Lower leg skin (tissue), 4 donors: Measurements from ENCODE around the gene FBXL14. TPM values are rescaled to one million over a fixed set of nuclear protein-coding genes. Genes with fewer than 3 reads are reported as not detected.

ENCODE experiments used
- DNase-seq, 2 donors: peaks; one replicate each; pipeline ENCODE4 v3.0.0-alpha.2; 2019; ENCODE audit warnings: low spot score in 2 of 2
- H3K4me3 ChIP-seq: fragments of 200-600 bp; sonication (generic); 2 replicates; pipeline ENCODE4 v1.5.1; 2017; ENCODE audit warnings: mild to moderate bottlenecking, low read depth; ENCODE audit not compliant: poor library complexity, severe bottlenecking
- CTCF ChIP-seq, 3 donors: fragments of 450-650 bp; IDR thresholded peaks; one replicate each; pipeline ENCODE4 v1.5.1; 2016; ENCODE audit warnings: antibody characterized with exemption in 3 of 3, mild to moderate bottlenecking in 3 of 3, moderate library complexity in 2 of 3
- POLR2A ChIP-seq, 2 donors: fragments of 450-650 bp; IDR thresholded peaks; one replicate each; pipeline ENCODE4 v1.6.1; 2016 to 2017; ENCODE audit warnings: antibody characterized with exemption in 2 of 2, mild to moderate bottlenecking in 1 of 2, moderate library complexity in 1 of 2
- WGBS, 2 donors: methylation state at CpG; one replicate each; pipeline ENCODE4 v1.1.5; 2018; 5-methylcytosine and 5-hydroxymethylcytosine counted together
- intact Hi-C: fragments of 100-400 bp; cut with DNase I; formaldehyde crosslinking; loops from one replicate; pipeline ENCODE4 v1.15.0; 2023; ENCODE audit warnings: low total_unique reads
- total RNA-seq, 4 donors: library from RNA; depleted of rRNA; stranded (reverse); fragments of >200 nt; gene quantifications; one replicate each; pipeline ENCODE4 v1.1.0, GENCODE V29; 2016

FBXL14 gene
- total RNA-seq, 4 donors from 2014 or later, result 9.3 to 12.8 (median 10.9) TPM

GRCh38 chr12:1608713-1609119 lies 14.3 kb upstream of the FBXL14 start:
- intact Hi-C loops, result no loop called here
- no peak for DNase-seq
- no peak for TF ChIP-seq POLR2A (IDR thresholded peaks at IDR 0.05)
- no peak overlapping the region for H3K4me3 ChIP-seq
- 22 to 27% methylated on average over 5 of the region's 5 CpGs for WGBS, 2 donors

GRCh38 chr12:1607940-1608712 lies 13.7 kb upstream of the FBXL14 start:
- TF ChIP-seq POLR2A (IDR thresholded peaks at IDR 0.05), result no peak
- TF ChIP-seq CTCF (IDR thresholded peaks at IDR 0.05), result no peak
- DNase-seq, result no peak
- 74 to 75% methylated on average over 3 of the region's 3 CpGs for WGBS, 2 donors
- no peak overlapping the region for H3K4me3 ChIP-seq
- intact Hi-C loops, result no loop called here

- intact Hi-C loops, result no loop called here
- WGBS, 2 donors, result 3% methylated on average over 12 of the region's 12 CpGs
- TF ChIP-seq CTCF (IDR thresholded peaks at IDR 0.05) (no peak), POLR2A (IDR thresholded peaks at IDR 0.05) (no peak)
- no peak overlapping the region for H3K4me3 ChIP-seq
- DNase-seq, result peak; percentile 93 to 99
These were observed 11.7 kb upstream of the FBXL14 start for GRCh38 chr12:1606021-1606622.

GRCh38 chr12:1605129-1606020 lies 11.0 kb upstream of the FBXL14 start:
- DNase-seq, result peak; percentile 83 to 92
- peak overlapping the region; percentile 16 for H3K4me3 ChIP-seq
- intact Hi-C loops, result no loop called here
- WGBS, 2 donors, result 0 to 1% methylated on average over 22 of the region's 22 CpGs
- TF ChIP-seq CTCF (IDR thresholded peaks at IDR 0.05) (peak in 1 of 3 donors; percentile 62), POLR2A (IDR thresholded peaks at IDR 0.05) (no peak)

- TF ChIP-seq CTCF (IDR thresholded peaks at IDR 0.05) (no peak), POLR2A (IDR thresholded peaks at IDR 0.05) (no peak)
- H3K4me3 ChIP-seq, result no peak overlapping the region
- DNase-seq, result no peak
- intact Hi-C loops, result no loop called here
- WGBS, 2 donors, result 59 to 71% methylated on average over 3 of the region's 3 CpGs
These were observed 10.1 kb upstream of the FBXL14 start for GRCh38 chr12:1604464-1604863.
